GM11168 (cell line): ENCODE measurements around the gene SLC2A9.

Experiments
- in situ Hi-C: fragments of 300-500 bp; cut with MboI; formaldehyde crosslinking; loops from one replicate; pipeline ENCODE4 v1.12.0; 2022; ENCODE audit warnings: low sequenced_read_pairs; ENCODE audit not compliant: unreplicated experiment

The SLC2A9 gene

GRCh38 chr4:9867751-9868425, 153.4 kb downstream of the SLC2A9 start:
- in situ Hi-C loops = no loop called here

DNA sequence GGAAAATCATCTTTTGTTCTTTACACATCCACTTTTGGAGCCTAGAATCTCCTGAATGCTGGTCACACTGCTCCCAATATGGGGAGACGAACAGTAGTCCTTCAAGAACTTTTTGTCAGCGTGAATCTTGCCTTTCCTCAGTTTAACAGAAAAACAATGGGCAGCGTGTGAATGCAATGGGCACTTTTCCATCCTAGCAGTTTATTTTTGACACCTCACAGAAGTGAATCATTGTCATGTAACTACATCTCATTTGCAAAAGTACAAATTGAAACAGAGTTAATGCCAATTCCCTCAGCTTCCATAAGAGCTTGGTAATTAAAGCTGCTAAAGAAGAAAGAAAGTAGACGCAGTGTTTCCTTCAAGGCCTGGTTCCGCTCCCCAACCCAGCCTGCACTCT, 154.4 kb downstream of the SLC2A9 start:
- in situ Hi-C loops = no loop called here

GRCh38 chr4:9861561-9861960, 159.7 kb downstream of the SLC2A9 start:
- in situ Hi-C loops = no loop called here

- in situ Hi-C loops = no loop called here
Observed at GRCh38 chr4:9859810-9860209, 161.5 kb downstream of the SLC2A9 start.

- in situ Hi-C loops = no loop called here
Observed at GRCh38 chr4:9849538-9849920, 171.8 kb downstream of the SLC2A9 start.

DNA sequence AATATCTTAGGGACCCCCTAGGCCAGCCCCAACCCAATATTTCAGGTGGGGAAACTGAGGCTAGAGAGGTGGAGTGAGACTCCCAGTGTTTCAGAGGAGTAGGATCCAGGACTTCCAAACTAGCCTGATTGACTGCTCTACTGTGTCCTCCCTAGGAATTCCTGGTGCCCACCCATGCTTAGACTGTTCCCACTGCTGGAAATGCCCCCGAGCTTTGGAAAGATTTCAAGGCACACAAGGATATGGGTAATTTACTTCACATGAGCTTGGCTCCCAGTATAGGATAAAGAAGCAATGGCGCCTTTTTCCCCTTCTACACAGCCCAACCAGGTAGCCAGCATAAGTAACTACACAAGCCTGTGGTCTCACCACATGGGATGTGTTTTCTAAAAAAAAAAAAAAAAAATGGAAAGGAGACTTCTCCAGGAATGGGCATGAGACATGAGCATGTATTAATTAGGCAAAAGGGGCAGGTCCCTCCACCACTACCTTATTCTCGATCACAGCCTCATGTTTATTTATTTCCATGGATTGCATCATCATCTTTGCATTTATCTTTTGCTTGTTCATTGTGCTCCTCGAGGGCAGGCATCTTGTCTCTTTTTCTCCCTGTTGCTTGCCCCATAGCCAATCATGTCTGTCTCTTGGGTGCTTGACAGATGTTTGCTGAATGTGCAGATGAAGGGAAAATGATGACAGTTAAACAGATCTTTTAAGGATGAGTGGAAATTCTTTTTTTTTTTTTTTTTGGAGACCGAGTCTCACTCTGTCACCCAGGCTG, 173.1 kb downstream of the SLC2A9 start:
- in situ Hi-C loops = no loop called here

DNA sequence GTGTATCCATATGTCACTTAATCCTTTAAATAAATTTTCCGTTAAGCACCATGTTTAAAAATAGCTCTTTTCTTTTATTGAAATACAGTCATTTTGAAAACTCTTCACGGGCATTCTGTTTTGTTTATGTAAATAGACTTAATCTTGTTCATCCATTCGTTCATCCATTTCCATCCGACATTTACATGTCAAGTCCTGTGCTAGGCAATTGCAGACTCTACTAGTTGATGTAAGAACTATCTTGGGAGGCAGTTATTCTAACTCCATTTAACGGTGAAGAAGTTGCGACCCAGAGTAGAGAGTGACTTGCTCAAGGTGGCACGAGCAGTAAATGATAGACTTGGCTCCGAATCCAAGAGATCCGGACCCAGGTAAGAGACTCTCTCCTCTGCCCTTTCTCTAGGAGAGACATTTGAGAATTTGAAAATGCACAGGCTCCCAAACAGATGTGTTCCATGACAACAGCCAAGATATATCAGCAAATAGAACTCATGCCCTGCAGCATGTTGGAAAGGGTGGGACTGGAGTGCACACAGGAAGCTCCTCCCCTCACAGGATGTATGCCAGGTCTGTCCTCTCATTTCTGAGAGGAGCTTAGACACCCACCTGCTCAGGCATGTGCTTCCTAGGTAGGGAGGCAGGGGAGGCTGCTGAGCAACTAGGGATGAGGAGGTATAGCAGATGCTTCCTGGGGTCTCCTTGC, 175.4 kb downstream of the SLC2A9 start:
- in situ Hi-C loops = no loop called here

- in situ Hi-C loops = no loop called here
Observed at GRCh38 chr4:9841072-9841471, 180.2 kb downstream of the SLC2A9 start.

GRCh38 chr4:9835430-9835829, 185.9 kb downstream of the SLC2A9 start:
- in situ Hi-C loops = no loop called here

- in situ Hi-C loops = no loop called here
Observed at GRCh38 chr4:9833421-9833820, 187.9 kb downstream of the SLC2A9 start.

DNA sequence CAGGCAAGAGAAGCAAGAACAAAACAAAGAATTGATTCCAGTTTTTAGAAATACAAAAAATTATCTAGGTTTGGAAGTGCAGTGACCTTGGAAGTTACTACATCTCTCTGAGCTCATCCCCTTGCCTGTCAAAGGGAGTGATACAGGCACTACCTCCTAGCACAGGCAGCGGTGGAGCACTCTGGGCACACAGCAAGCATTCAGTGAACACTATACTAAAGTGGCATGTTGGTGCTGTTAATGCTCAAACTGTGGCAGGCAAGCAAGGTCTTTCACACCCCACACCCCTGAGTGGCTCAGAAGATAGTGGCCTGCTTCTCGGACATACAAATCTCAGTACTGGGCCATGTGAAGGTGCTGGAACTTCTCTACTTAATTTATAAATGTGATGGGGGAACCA, 188.7 kb downstream of the SLC2A9 start:
- in situ Hi-C loops = no loop called here

DNA sequence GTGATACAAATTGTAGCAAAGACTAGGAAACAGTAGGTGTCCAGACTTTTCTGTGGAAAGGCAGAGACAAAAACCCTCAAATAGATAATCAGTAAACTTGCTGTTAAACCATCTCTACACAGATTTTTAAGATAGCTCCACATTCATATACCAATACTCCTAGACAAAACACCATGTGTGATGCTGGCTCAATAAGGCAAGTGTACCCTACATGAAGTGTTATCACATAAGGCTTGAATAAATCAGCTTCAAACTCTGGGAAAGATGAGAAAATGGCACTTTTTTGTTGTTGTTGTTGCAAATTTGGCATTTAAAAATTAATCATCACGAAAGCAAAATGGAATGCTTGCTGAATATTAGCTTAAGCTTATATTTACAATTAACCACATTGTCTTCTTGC, 194.7 kb downstream of the SLC2A9 start:
- in situ Hi-C loops = no loop called here

DNA sequence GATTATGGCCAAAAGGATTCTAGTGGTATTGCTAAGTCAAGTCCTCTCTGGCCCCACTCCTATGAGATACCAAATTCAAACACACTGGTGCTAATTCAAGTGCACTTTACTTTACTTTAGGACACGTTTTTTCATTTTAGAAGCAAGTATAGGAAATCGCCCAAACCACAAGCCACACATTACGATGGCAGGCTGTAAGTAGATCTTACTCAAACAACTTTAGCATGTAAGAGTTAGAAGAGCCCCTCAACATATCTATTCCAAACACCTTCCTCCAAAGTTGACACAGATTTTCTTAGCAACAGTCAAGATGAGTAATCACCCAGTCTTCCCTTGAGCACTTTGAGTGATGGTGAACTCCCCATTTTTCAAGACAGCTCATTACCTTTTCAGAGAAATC, 196.2 kb downstream of the SLC2A9 start:
- in situ Hi-C loops = no loop called here

DNA sequence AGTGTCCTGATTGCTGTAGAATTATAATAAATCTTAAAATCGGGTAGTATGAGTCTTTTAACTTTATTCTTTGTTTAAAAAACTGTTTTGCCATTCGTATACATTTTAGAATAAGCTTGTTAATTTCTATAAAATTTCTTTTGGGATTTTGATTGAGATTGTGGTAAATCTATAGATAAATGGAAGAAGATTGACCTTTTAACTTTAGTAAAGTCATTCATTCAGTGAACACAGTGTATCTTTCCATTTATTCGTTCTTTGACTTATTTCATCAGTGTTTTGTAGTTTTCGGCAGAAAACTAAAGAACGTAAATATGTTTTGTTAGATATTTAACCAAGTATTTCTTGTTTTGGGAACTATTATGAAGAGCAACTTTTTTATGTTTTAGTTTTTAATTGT, 201.0 kb downstream of the SLC2A9 start:
- in situ Hi-C loops = no loop called here

GRCh38 chr4:9816285-9816684, 205.0 kb downstream of the SLC2A9 start:
- in situ Hi-C loops = no loop called here

- in situ Hi-C loops = no loop called here
Observed at GRCh38 chr4:9812501-9813340, 208.6 kb downstream of the SLC2A9 start.

DNA sequence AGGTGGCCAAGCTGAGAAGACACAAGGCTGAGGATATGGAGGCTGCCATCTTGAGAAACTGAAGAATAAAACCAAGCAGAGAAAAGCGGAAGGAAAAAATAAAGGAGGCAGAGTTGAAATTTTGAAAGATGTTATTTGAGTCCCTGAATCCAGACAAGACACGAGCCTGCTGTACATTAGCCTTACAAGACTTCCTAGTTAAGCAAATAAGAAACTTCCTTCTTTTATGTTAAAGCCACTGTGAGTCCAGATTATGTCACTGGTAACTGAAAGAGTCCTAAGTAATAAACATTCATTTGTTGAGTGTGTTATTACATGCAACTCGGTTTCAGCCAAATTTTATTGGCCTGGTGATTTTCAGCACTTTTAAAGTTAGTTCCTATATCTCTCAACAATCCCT, 209.5 kb downstream of the SLC2A9 start:
- in situ Hi-C loops = no loop called here

GRCh38 chr4:9808077-9808476, 213.2 kb downstream of the SLC2A9 start:
- in situ Hi-C loops = no loop called here

DNA sequence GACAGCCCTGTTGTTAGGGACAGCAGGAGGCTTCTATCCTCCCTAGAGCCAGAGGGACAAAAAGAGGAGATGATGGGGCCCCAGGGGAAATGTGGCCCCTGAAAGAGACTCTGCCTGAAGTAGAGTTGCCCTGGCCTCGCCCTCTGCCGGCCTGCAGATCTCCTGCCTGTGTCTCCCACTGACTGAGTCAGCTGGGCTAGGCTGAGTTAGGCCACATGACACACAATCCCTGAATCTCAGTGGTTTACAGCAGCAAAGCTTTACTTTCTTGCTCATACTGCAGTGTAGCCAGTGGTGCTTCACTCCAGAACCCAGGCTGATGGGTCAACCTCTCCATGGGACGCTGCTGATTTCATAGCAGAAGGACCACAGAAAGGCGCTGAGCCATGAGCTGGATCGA, 216.4 kb downstream of the SLC2A9 start:
- in situ Hi-C loops = no loop called here

- in situ Hi-C loops = no loop called here
Observed at GRCh38 chr4:9800848-9801247, 220.4 kb downstream of the SLC2A9 start.
